CD8-positive, alpha-beta memory T cell (primary cell): Measurements from ENCODE around the gene VRK2. TPM values are rescaled to one million over a fixed set of nuclear protein-coding genes. Genes with fewer than 3 reads are reported as not detected.

Experiments used
- CTCF ChIA-PET: fragments of 350-600 bp; sonication (Branson Sonifier 250); formaldehyde crosslinking; loops from one replicate; lab custom pipeline; 2021; ENCODE audit warnings: antibody characterized with exemption; lab: Charles Lee
- POLR2A ChIA-PET: fragments of 350-600 bp; sonication (Branson Sonifier 250); formaldehyde crosslinking; loops from one replicate; lab custom pipeline; 2021; ENCODE audit warnings: antibody characterized with exemption; lab: Charles Lee
- DNase-seq, 5 donors: peaks; one replicate each; pipeline versions ENCODE4 v3.0.0 to v3.0.0-alpha.2; 2020 to 2022; ENCODE audit warnings: mixed read lengths in 1 of 5
- H3K27ac ChIP-seq: one replicate; pipeline ENCODE4 v1.7.0; 2013; ENCODE audit warnings: low read depth, mild to moderate bottlenecking, low read length, moderate library complexity
- H3K27me3 ChIP-seq: 2 replicates; pipeline ENCODE4 v1.7.0; 2013; ENCODE audit warnings: low read length, mild to moderate bottlenecking; ENCODE audit not compliant: insufficient read depth, poor library complexity, severe bottlenecking
- H3K36me3 ChIP-seq: 2 replicates; pipeline ENCODE4 v1.7.0; 2013; ENCODE audit warnings: mild to moderate bottlenecking, low read length, moderate library complexity; ENCODE audit not compliant: insufficient read depth
- H3K4me1 ChIP-seq: 2 replicates; pipeline ENCODE4 v1.7.0; 2013; ENCODE audit warnings: mild to moderate bottlenecking, low read length, moderate library complexity; ENCODE audit not compliant: insufficient read depth
- H3K4me3 ChIP-seq: 2 replicates; pipeline ENCODE4 v1.7.0; 2013; ENCODE audit warnings: mild to moderate bottlenecking, low read length
- H3K9me3 ChIP-seq: 2 replicates; pipeline ENCODE4 v1.7.0; 2013; ENCODE audit warnings: mild to moderate bottlenecking, low read length
- H3K27ac Mint-ChIP-seq, 8 donors: one replicate each; pipeline ENCODE4 v1.8.0; 2020 to 2021; ENCODE audit warnings: mixed read lengths in 8 of 8, mild to moderate bottlenecking in 6 of 8, inconsistent platforms in 3 of 8, moderate library complexity in 3 of 8
- H3K27me3 Mint-ChIP-seq, 2 donors: one replicate each; pipeline ENCODE4 v1.8.0; 2020 to 2021; ENCODE audit warnings: mixed read lengths in 2 of 2, mild to moderate bottlenecking in 1 of 2, moderate library complexity in 1 of 2
- H3K36me3 Mint-ChIP-seq, 3 donors: one replicate each; pipeline ENCODE4 v1.8.0; 2020 to 2021; ENCODE audit warnings: mixed read lengths in 3 of 3, inconsistent platforms in 1 of 3, mild to moderate bottlenecking in 1 of 3
- H3K4me1 Mint-ChIP-seq, 3 donors: one replicate each; pipeline ENCODE4 v1.8.0; 2020 to 2021; ENCODE audit warnings: mixed read lengths in 3 of 3, inconsistent platforms in 1 of 3, mild to moderate bottlenecking in 1 of 3
- H3K4me3 Mint-ChIP-seq, 7 donors: one replicate each; pipeline ENCODE4 v1.8.0; 2020 to 2021; ENCODE audit warnings: mixed read lengths in 7 of 7, mild to moderate bottlenecking in 6 of 7, moderate library complexity in 4 of 7, inconsistent platforms in 2 of 7
- H3K9me3 Mint-ChIP-seq, 5 donors: one replicate each; pipeline ENCODE4 v1.8.0; 2020 to 2022; ENCODE audit warnings: mixed read lengths in 5 of 5, mild to moderate bottlenecking in 3 of 5, moderate library complexity in 2 of 5, inconsistent platforms in 1 of 5
- polyA plus RNA-seq: library from polyadenylated mRNA; unstranded; fragments of 300-500 nt; fragmentation: Illumina TruSeq; gene quantifications from one replicate; pipeline ENCODE4 v1.2.3, GENCODE V29; 2021
- total RNA-seq, 2 experiments: library from RNA; stranded (reverse); gene quantifications; one replicate each; pipeline ENCODE4 v1.2.3, GENCODE V29; 2021

The VRK2 gene
- total and polyA plus RNA-seq, 3 experiments from 2014 or later: 21.8 to 30.4 (median 27.6) TPM

DNA sequence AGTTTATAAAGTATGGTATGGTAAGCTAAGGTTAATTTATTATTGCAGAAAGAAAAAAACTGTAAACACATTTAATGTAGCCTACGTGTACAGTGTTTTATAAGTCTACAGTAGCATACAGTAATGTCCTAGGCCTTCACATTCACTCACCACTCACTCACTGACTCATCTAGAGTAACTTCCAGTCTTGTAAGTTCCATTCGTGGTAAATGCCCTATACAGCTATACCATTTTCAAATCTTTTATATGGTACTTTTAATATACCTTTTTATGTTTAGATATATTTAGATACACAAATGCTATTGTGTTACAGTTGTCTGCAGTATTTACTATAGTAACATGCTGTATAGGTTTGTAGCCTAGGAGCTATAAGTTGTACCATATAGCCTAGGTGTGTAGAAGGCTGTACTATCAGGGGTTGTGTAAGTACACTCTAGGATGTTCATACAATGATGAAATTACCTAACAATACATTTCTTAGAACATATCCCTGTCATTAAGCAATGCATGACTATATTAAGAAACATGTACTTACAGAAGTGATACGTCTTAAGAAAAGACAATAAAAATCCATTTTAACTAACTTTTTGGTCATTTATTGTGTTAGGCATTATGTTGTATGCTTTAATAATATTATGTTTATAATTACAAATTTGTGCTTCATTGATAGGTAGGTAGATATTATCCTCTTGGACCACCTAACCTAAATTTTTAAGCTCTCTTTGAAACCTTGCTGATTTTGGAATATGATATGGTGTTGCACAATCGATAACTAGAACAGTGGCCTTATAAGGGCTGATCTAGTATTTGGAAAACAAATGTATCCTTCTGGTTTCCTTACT lies 51.9 kb downstream of the VRK2 start:
- H3K4me3 Mint-ChIP-seq: no peak overlapping the region
- ChIA-PET CTCF (no interaction called here), POLR2A (no interaction called here)
- no peaks in the 10 kb centered on the region for H3K27me3 Mint-ChIP-seq
- Histone ChIP-seq H3K36me3 (no peaks in the 10 kb centered on the region), H3K27ac (no peak overlapping the region), H3K27me3 (no peaks in the 10 kb centered on the region), H3K9me3 (no peaks in the 10 kb centered on the region), H3K4me1 (no peaks in the 10 kb centered on the region), H3K4me3 (no peak overlapping the region)
- no peak overlapping the region for H3K27ac Mint-ChIP-seq
- H3K4me1 Mint-ChIP-seq: peaks cover 0 to 14% (median 4%) of the 10 kb centered on the region in 3 donors
- H3K36me3 Mint-ChIP-seq: peaks cover 15 to 36% (median 24%) of the 10 kb centered on the region in 3 donors
- peaks cover 0 to 15% (median 7%) of the 10 kb centered on the region in 5 donors for H3K9me3 Mint-ChIP-seq
- no peak for DNase-seq

DNA sequence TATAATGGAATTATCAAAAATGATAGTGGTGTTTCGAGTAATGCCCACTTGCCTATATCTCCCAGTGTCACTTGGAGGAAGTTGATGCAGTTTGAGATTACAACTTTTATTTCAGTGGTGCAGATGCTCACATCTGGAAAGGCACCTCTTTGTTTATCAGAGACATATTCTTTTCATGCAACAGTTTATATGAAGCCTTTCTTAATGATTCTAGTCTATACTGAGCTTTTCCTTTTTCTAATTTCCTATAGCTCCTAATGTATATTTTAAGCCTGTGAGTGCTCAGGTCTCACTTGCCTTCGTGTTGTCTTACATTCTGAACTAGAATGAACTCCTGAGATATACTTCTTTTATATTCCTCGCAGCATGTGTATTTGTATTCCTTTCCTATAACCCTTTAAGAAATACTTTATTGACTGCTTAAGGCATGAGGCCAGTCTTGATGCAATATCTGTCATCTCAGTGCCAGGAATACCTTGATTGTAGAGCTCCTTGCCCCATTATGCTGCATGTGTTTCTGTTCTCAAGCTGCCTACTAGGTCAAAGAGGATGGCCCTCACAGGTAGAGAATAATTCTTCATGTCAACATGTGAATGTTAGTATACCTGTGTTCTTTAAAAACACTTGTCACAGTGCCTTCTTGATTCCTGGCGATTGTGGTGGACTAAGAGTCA lies 52.6 kb downstream of the VRK2 start:
- no peaks in the 10 kb centered on the region for H3K36me3 ChIP-seq
- peaks cover 0 to 14% (median 4%) of the 10 kb centered on the region in 3 donors for H3K4me1 Mint-ChIP-seq
- H3K27ac ChIP-seq: no peak overlapping the region
- no peak overlapping the region for H3K27ac Mint-ChIP-seq
- POLR2A ChIA-PET: no interaction called here
- H3K9me3 ChIP-seq: no peaks in the 10 kb centered on the region
- no peak overlapping the region for H3K4me3 ChIP-seq
- no peak overlapping the region for H3K4me3 Mint-ChIP-seq
- H3K9me3 Mint-ChIP-seq: peaks cover 0 to 14% (median 4%) of the 10 kb centered on the region in 5 donors
- no peaks in the 10 kb centered on the region for H3K4me1 ChIP-seq
- DNase-seq: no peak
- H3K36me3 Mint-ChIP-seq: peaks cover 15 to 34% (median 23%) of the 10 kb centered on the region in 3 donors
- CTCF ChIA-PET: no interaction called here
- no peaks in the 10 kb centered on the region for H3K27me3 ChIP-seq
- no peaks in the 10 kb centered on the region for H3K27me3 Mint-ChIP-seq

DNA sequence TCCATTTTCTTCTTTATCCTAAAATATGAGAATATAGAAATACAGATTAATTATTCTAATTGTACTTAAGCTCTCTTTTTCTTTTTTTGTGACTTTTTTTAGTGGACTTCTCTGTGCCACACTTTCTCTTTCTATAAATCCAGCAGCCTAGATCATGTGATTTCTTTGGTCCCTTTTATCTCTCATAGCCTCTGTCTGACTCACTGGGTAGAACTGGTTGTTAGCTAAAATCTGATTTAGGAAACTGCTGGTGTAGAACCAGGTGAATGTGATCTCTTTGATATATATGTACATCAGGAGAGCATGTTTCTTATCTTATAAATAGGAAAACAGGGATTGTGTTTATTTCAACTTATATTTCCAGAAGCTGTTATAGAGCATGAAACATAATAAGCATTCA lies 54.9 kb downstream of the VRK2 start:
- no peak overlapping the region for H3K4me3 Mint-ChIP-seq
- H3K27me3 ChIP-seq: no peaks in the 10 kb centered on the region

DNA sequence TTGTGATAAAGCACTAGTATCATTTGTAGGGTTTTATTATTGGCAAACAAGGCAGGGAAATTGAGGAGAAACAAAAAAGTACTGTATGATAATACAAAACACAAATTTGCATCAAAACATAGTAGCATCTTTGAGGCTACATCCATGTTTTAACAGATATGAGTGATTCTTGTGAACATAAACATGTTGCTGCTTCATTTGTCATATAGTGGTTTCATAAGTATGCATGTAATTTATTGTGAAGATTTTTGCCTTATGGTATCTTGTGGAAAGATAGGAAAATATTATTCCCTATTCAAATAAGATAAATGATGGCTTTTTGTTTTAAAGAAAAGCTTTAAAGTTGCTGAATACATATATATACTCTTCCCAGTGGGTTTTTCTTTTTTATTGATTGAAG lies 60.3 kb downstream of the VRK2 start:
- H3K36me3 Mint-ChIP-seq: peaks cover 7 to 19% (median 11%) of the 10 kb centered on the region in 3 donors
- ChIA-PET POLR2A (no interaction called here), CTCF (no interaction called here)
- Histone ChIP-seq H3K4me1 (no peaks in the 10 kb centered on the region), H3K27me3 (no peaks in the 10 kb centered on the region), H3K36me3 (no peaks in the 10 kb centered on the region), H3K4me3 (no peak overlapping the region), H3K27ac (no peak overlapping the region), H3K9me3 (no peaks in the 10 kb centered on the region)
- no peak overlapping the region for H3K4me3 Mint-ChIP-seq
- H3K4me1 Mint-ChIP-seq: peaks cover 5 to 13% (median 6%) of the 10 kb centered on the region in 3 donors
- no peak overlapping the region for H3K27ac Mint-ChIP-seq
- no peaks in the 10 kb centered on the region for H3K27me3 Mint-ChIP-seq
- no peak for DNase-seq
- no peaks in the 10 kb centered on the region for H3K9me3 Mint-ChIP-seq

More for the DNA sequence above, 54.9 kb downstream of the VRK2 start:
- no peak for DNase-seq
- POLR2A ChIA-PET: no interaction called here
- peaks cover 1 to 14% (median 4%) of the 10 kb centered on the region in 3 donors for H3K4me1 Mint-ChIP-seq
- H3K9me3 Mint-ChIP-seq: no peaks in the 10 kb centered on the region
- no peaks in the 10 kb centered on the region for H3K4me1 ChIP-seq
- H3K27me3 Mint-ChIP-seq: no peaks in the 10 kb centered on the region
- CTCF ChIA-PET: no interaction called here
- no peak overlapping the region for H3K27ac Mint-ChIP-seq
- H3K9me3 ChIP-seq: no peaks in the 10 kb centered on the region
- no peak overlapping the region for H3K4me3 ChIP-seq
- no peaks in the 10 kb centered on the region for H3K36me3 ChIP-seq
- H3K36me3 Mint-ChIP-seq: peaks cover 7 to 12% (median 12%) of the 10 kb centered on the region in 3 donors
- no peak overlapping the region for H3K27ac ChIP-seq

DNA sequence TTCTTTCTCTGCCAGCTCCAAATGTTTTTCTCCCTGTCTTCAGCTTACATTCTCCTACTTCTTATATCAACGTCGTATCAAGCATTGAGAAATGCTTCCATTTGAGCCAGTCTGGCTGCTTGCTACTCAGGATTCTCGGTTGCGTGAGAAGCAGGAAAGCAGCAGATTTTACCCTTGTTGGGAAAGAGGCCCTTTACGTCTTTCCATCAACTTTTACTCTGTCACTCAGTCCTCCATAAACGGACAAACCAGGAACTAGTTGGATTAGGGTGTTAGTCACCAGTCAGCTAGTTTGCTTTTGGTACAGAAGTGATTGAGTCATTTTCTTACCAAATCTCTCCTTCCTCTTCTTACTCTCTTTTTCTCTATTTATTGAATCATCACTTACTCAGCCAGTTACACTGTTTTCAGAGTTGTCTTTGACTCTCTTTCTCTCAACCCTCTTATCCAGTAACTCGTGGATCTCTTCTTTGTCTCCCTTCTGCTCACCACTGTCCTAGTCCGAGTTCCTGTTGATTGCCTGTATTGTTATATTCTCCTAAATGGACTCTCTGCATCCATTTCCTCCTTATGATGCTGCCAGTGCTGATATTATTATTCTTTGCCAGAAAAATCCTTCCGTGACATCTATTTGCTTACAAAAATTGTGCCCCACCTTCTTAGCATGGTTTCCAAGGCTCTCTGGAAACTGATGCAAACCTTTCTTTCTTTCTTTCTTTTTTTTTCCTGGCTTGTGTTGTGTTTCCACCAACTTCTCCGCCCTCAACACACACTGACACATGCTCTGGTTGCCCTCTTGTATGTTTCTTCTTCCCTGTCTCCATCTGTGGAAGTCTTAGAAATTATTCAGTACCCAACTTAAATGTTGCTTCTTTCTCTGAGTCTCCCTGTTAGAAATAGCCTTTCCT lies 61.5 kb downstream of the VRK2 start:
- ChIA-PET CTCF (no interaction called here), POLR2A (no interaction called here)
- Mint-ChIP-seq H3K36me3 (peaks cover 11 to 12% (median 11%) of the 10 kb centered on the region in 3 donors), H3K27ac (peak overlapping the region in 2 of 8 donors; percentile 0 to 58), H3K9me3 (no peaks in the 10 kb centered on the region), H3K4me1 (peaks cover 5 to 13% (median 6%) of the 10 kb centered on the region in 3 donors), H3K4me3 (no peak overlapping the region), H3K27me3 (no peaks in the 10 kb centered on the region)
- Histone ChIP-seq H3K9me3 (no peaks in the 10 kb centered on the region), H3K27me3 (no peaks in the 10 kb centered on the region), H3K36me3 (no peaks in the 10 kb centered on the region), H3K27ac (no peak overlapping the region), H3K4me1 (no peaks in the 10 kb centered on the region), H3K4me3 (no peak overlapping the region)
- no peak for DNase-seq

DNA sequence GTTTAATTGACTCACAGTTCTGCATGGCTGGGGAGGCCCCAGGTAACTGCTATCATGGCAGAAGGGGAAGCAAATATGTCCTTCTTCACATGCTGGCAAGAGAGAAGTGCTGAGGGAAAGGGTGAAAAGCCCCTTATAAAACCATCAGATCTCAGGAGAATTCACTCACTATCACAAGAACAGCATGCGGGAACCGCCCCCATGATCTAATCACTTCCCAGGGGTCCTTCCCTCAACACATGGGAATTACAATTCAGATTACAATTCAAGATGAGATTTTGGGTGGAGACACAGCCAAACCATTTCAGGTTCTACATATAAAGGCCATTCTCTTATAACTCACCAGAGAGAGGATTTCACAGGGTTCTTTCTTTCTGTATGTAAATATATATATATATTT lies 62.9 kb downstream of the VRK2 start:
- Mint-ChIP-seq H3K27me3 (peaks cover 0 to 2% of the 10 kb centered on the region in 2 donors), H3K36me3 (peaks cover 8 to 14% (median 12%) of the 10 kb centered on the region in 3 donors), H3K9me3 (no peaks in the 10 kb centered on the region), H3K4me1 (peaks cover 5 to 13% (median 6%) of the 10 kb centered on the region in 3 donors), H3K27ac (peak overlapping the region in 1 of 8 donors; percentile 52), H3K4me3 (no peak overlapping the region)
- Histone ChIP-seq H3K36me3 (no peaks in the 10 kb centered on the region), H3K4me1 (no peaks in the 10 kb centered on the region), H3K27me3 (no peaks in the 10 kb centered on the region), H3K9me3 (no peaks in the 10 kb centered on the region), H3K27ac (no peak overlapping the region), H3K4me3 (no peak overlapping the region)
- ChIA-PET POLR2A (no interaction called here), CTCF (no interaction called here)
- DNase-seq: no peak

DNA sequence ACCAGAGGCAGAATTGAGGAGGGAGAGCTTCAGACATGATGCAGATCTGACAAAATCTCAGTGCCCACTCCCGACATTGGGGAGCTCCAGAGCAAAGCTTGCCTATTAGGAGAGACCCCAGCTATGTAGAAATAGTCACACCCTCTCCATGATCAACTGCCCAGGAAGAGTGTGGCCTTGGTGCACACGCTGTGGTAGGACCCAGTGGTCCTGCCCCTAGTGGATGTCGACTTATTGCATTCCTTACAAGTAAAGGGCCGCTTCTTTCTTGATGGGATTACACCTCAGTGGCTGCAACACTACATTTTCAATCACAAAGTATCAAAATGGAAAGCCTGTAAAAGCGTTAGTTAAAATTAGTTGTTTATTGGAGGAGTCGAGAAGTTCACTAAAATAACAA lies 64.2 kb downstream of the VRK2 start:
- H3K27ac Mint-ChIP-seq: no peak overlapping the region
- Histone ChIP-seq H3K36me3 (no peaks in the 10 kb centered on the region), H3K27me3 (no peaks in the 10 kb centered on the region), H3K9me3 (no peaks in the 10 kb centered on the region), H3K27ac (no peak overlapping the region), H3K4me1 (no peaks in the 10 kb centered on the region), H3K4me3 (no peak overlapping the region)
- H3K4me1 Mint-ChIP-seq: peaks cover 5 to 13% (median 6%) of the 10 kb centered on the region in 3 donors
- ChIA-PET CTCF (no interaction called here), POLR2A (no interaction called here)
- H3K36me3 Mint-ChIP-seq: peaks cover 6 to 12% (median 12%) of the 10 kb centered on the region in 3 donors
- peaks cover 0 to 2% of the 10 kb centered on the region in 2 donors for H3K27me3 Mint-ChIP-seq
- DNase-seq: no peak
- no peak overlapping the region for H3K4me3 Mint-ChIP-seq
- no peaks in the 10 kb centered on the region for H3K9me3 Mint-ChIP-seq
